COLO668 (cell line): ENCODE results near the gene NASP.
"Not testable (repeated sequence)": the region's sequence is repeated elsewhere in the genome, so short reads cannot be mapped to it uniquely, and the experiment has no call there.

ENCODE experiments used
- DNase-seq: peaks from one replicate; lab custom pipeline; 2025; ENCODE audit not compliant: unreplicated experiment; lab: John Stamatoyannopoulos, UW

Gene NASP

DNA sequence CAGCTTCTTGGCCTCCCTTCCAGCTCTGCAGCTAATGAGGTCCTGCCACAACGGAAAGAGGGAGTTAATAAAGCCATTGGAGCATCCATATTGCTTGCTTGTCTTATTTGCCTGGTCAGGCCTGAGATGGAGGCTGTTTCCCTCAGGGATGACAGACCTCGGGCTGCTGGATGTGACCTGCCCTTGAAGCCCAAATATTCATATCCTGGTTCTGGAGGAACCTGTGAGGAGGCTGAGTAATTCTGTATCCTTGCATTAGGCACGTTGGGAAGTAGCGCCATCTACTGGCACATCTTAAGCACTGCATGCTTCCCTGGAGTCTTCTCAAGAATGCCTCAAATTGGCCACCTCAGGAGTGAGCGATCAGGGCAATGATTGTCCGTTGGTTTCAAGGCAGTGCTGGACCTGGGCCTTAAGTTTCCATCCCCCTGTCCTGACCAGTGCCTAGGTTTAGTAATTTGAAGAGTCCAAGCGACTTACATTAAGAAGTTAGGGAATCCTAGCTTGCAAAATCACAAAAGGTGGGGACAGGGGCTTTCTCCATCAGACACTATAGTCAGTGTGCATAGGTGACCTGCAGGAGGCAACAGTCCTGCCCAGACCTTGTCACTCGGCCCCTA lies 13.8 kb upstream of the NASP start:
- peak; percentile 77 for DNase-seq

DNA sequence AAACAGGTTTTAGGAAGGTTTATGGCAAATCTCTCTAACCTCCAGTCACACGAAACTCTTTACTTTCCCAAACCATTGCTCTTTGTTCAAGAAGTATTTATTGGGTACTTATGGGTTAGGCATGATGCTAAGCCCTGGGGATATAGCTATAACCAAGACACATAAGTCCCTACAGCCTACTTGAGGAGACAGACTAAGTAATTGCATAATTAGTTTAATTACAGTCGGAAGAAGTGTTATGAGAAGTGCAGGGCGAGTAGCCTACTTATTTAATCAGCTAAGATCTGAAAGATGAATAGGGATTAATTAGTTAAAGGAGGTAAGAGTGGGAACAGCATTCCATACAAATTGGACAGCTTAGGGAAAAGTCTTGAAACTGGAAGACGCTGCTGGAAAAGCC lies 13.2 kb upstream of the NASP start:
- no peak for DNase-seq

DNA sequence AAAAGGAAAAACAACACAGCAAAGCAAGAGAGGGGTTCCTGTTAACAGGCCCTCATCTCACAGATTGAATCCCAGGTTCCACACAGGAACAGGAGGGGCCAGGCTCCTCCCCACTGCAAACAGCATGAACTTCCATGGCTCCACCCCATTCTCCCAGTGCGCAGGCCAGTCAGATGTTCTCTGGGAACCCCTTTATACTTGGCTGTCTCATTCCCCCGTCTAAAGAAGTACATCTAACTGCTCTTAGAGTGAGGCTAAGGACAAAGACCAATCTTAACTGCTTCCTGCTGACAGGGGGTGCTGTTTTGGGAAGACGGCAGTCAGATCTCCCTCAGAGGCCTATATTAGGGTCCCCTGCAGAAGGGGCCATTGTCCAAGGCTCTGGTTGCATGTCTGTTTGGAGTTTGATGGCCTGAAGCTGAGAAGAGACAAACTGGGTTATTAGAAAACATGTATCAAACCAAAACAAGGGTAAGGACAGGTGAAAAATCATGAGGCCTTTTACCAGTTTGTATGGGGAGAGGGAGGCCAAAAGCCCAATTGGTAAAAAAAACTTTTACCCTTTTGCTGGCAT lies 10.5 kb upstream of the NASP start:
- DNase-seq: no peak

DNA sequence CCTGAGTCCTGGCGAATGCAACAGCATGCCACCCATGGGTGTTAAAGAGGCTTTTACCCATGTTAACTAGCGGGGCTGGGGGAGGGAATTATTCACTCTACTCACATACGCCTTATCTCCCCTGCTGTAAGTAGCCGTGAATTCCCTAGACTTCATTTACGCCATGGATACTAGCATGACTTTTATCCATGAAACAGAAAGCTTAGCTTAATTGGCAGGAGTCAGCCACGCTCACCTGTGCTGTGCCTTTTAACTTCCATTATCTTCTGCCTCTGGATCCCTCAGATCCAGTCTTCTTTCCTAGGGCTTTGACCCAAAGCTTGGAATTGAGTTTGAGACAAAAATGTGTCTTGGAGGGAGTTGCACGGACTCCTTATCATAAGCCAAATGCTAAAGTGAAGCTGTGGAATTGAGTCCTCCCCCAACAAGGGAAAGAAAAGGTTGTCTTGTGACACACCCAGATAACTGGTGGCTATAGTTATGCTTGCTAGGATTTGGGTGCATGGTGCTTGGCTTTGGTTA lies 9.7 kb upstream of the NASP start:
- DNase-seq: no peak

DNA sequence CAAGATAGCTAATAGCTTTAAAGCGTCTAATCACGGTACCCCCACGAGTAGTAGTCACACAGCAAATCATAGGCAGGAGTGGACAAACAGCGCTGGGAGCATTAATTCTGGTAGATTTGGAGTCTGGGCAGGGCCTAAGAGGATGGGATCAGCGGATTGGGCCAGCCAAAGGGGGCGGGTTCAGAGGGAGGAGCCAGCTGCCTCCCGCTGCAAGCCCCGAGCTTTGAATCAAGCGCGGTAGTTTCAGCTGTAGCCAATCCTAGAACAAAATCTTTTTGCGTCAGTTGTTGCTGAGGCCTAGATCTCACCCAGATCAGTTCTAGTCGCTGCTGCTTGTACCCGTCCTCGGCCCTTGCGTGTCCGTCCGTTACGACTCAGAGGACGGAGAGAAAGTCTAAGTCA lies 576 bp upstream of the NASP start:
- DNase-seq: peak; percentile 98

DNA sequence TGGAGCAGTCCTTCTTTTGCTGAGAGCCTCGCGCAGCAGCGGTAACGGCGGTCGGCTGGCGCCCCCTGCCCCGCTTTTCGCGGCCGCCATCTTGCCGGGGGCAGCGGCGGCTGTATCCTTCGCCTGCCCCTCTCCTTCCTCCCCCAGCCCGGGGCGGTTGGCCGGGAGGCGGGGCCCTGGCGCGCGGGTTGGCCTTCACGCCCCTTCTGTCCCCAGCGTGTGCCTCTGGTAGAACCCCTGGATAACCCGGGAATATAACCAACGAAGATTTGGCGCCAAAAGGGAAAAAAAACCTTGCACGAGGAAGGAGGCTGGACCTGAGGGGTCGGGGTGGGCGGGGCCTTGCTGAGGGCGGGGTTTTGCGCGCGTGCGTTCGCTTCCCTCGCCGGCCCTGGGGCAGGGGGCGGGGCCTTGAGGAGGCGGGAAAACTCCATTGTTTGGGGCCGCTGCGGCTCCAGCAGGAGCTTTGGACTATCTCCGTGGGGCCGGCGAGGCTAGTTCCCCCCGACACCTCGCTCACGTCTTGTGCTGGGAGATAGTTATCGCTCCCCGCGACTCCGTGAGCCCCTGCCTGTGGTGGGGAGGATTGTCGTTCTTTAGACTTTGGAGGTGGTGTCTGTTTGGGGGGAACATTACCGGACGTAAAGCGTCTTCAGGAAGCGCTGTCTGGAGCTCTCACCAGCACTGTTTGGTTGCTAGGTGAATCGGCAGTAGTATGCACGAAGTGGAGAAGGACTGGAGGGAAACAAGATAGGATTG lies 689 bp downstream of the NASP start:
- DNase-seq: peak; percentile 99

DNA sequence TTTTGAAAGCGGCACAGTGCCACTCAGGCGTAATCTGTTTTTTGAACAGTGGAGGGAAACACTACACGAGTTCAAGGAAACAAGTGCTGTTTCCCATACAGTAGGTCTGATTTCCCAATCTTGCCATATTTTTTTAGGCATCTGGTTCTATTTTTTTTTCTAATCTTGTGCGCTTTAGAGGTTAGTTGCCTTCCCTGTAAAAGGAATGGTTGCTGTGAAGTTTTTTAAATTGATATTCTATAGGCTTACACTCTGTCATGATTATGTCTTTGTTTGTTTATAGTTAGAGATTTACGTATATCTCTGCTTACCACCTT lies 1.2 kb downstream of the NASP start:
- no peak for DNase-seq

DNA sequence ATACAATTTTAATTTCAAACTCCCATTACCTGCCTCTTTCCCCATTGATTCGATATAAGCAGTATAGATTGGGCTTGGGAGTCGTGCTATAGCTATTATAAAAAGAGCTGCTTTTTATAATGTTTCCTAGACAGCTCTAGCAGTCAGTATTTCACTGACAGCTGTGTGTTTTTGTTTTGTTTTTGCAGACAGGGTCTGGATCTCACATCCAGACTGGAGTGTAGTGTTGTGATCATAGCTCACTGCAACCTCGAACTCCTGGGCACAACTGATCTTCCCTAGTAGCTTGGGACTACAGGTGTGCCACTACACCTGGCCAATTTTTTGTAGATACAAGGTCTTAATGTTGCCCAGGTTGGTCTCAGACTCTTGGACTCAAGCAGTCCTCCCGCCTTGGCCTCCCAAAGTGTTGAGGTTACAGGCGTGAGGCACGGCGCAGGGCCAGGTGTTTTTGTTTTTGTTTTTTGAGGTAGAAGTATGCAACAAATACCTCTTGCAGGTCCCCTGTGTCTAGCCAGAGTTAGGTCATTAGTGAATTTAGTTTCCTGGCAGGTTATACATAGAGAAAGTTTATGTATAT lies 1.7 kb downstream of the NASP start:
- DNase-seq: no peak

DNA sequence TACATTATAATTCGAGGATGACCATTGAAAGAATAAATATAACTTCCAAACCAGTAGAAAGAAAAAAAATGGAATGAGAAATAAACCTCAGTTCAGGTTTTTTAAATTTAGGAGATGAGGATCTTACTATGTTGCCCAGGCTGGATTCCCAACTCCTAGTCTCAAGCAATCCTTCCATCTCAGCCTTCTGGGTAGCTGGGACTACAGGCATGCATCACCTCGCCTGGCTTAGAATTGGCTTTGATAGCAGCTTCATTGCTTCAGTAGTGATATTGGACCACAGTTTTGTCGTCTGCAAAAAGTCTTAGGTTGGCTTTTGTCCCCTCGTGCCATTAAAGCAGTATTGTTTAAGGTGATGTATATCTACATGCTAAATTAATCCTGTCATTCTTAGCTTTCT lies 2.9 kb downstream of the NASP start:
- no peak for DNase-seq

DNA sequence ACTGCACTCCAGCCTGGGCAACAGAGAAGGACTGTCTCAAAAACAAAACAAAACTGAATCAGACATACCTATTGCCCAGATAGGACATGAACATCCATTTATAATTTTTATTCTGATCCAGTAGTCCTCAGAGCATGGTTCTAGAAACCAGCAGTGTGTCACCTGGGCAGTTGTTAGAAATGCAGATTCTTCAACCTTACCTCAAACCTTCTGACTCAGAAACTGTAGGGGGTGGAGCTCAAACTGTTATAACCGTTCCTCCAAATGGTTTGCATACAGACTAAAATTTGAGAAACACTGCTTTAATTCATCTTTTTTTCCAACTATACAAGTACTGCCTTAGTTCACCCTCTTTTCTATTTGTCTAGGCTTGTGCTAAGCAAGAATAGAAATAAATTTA lies 6.0 kb downstream of the NASP start:
- no peak for DNase-seq

DNA sequence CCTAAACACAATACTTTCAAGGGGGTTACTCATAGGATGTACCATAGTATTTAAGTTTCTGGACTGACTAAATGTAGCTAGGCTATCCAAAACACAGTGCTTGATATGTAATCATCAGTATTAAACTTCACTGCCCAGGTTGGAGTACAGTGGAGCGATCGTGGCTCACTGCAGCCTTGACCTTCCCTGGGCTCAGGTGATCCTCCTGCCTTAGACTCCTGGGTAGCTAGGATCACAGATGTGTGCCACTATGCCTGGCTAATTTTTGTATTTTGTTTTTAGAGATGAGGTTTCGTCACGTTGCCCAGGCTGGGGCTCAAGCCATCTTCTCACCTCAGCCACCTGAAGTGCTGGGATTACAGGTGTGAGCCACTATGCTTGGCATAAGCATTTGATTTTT lies 10.6 kb downstream of the NASP start:
- no peak for DNase-seq

DNA sequence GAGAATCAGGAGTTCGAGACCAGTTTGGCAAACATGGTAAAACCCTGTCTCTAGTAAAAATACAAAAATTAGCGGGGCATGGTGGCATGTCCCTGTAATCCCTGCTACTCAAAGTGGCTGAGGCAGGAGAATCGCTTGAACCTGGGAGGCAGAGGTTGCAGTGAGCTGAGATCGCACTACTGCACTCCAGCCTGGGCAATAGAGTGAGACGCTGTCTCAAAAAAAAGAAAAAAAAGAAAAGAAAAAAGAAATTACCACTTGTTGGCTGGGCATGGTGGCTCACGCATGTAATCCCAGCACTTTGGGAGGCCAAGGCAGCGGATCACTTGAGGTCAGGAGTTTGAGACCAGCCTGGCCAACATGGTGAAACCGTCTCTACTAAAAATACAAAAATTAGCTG lies 12.9 kb downstream of the NASP start:
- DNase-seq: not testable (repeated sequence)

DNA sequence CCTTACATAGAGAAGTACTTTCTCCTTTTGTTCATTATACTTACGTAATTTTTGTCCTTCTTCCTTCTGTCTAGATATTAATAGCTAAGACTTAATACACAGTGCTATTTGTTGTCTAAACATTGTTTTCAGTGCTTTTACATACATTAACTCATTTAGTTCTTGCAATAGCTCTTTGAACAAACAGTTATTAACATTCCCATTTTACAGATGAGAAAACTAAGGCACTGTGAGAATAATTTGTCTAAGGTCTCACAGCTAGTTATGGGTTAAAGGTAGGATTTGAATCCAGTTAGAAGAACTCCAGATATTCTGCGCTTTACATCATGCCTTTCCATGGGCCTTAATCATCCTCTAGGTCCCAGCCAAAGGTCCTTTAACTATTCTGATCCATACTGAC lies 20.4 kb downstream of the NASP start:
- DNase-seq: no peak

DNA sequence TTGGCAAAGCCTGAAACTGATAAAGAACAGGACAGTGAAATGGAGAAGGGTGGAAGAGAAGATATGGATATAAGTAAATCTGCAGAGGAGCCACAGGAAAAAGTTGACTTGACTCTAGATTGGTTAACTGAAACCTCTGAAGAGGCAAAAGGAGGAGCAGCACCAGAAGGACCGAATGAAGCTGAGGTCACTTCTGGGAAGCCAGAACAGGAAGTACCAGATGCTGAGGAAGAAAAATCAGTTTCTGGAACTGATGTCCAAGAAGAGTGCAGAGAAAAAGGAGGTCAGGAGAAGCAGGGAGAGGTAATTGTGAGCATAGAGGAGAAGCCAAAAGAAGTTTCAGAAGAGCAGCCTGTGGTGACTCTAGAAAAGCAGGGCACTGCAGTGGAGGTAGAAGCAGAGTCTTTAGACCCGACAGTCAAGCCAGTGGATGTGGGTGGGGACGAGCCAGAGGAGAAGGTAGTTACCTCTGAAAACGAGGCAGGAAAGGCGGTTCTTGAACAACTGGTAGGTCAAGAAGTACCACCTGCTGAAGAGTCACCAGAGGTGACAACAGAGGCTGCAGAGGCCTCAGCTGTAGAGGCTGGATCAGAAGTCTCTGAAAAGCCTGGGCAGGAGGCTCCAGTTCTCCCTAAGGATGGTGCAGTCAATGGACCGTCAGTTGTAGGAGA lies 23.7 kb downstream of the NASP start:
- no peak for DNase-seq

DNA sequence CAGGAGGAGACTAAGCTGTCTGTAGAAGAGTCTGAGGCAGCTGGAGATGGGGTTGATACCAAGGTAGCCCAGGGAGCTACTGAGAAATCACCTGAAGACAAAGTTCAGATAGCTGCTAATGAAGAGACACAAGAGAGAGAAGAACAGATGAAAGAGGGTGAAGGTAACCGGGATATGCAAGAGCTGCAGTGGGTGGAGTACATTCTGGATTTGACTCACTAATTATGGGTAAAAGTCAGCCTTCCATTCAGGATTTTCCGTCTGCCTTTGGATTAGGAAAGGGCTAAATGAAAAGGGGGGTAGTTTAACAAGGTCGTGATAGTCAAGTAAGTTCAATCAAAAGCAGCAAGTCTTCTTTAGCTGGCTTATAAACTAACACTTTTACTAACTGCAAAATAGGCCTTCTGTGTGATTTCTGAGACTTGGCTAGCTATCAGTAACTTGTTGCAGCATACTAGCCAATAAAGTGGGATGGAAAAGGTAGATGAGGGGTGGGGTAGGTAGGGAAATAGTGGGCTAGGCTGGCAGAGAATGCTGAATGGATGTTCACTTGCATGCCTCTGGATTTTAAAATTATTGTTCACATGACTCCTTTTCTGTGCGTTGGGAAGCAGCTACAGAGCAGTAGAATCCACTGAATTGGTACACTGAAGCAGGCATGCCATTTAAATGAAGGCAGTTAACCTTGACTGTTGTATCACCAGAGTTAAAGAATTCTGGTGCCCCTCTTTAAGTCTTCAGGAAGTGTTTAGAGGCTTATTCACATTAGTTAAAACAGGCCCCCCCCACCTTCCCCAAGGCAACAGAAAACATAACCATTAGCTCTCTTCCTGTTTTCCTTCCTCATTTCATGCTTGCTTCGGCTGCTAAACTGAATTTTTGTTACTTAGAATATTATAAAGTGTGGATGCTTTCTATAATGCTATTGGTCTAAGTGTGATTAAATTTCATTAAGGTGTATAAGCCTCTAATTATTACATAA lies 24.6 kb downstream of the NASP start:
- no peak for DNase-seq

DNA sequence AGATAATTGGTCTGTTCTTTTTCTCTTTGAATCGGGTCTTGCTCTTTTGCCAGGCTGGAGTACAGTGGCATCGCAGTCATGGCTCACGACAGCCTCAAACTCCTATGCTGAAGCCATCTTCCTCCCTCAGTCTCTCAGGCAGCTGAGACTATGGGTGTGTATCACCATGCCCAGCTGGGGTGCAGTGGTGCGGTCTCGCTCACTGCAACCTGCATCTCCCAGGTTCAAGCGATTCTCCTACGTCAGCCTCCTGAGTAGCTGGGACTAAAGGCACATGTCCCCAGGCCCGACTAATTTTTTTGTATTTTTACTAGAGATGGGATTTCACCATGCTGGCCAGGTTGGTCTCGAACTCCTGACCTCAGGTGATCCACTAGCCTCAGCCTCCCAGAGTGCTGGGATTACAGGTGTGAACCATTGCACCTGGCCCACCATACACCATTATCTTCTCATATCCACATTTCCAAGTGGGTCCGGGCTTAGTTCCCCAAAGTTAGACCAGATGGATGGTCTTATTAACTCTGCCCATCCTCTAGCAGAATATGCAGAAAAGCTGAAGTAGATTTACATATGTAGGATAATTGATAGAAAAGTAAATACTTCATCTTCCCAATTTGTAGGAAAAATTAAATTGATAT lies 26.9 kb downstream of the NASP start:
- DNase-seq: no peak

DNA sequence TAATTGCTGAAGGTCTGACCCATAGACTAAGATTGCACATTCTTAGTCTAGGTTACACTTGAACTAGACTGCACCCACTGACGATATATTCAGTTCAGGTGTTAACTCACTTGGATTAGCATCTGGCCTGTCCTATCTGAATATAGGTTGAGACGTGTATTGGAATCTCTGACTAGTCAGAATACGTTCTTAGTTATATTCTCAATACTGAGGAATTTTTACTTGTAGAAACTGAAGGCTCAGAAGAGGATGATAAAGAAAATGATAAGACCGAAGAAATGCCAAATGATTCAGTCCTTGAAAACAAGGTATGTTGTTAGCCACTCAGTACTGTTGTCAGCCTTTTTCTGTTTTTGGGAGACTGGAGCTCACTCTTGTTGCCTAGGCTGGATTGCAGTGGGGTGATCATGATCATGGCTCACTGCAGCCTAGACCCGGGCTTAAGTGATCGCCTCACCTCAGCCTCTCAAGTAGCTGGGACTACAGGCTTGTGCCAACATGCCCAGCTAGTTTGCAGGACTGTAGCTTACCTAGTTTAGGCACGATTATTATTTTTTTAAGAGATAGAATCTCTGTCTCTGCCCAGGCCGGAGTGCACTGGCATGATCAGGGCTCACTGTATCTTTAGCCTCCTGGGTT lies 29.2 kb downstream of the NASP start:
- DNase-seq: no peak

DNA sequence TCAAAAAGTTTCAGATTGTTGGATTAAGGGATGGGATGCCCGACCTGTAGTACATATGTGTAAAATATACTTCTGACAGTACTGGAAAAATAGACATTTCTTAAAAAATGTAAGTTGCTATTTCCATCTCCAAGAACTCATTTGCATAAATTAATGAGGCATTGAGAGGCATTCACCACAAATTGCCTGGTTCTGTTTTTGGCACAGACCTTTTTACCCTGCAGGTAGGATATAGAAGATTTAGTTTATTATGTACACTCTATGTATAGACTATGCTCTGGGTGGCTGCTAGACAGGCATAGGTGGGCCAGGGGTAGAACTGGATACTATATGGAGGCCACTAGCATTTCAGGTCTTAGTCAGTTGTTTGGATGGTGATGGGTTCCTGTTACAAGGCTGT lies 32.0 kb downstream of the NASP start:
- no peak for DNase-seq

DNA sequence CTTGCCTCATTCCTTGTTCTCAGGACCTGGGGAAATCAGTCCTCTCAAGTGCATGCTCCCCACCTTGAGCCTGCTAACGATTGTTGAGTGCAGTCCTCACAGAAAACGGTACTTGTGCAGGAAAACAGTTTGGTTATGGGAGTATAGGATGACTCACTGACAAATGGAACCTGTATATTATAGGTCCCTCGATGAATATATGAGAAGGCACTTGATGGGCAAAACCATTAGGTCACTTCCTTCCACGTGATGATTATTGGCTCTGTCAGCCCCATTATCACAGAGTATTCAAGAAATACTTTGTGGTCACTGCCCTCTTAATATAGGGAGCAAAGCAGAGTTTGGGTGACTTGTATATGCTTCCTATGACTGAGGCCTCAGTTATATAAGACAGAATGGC lies 33.8 kb downstream of the NASP start:
- DNase-seq: no peak
